GM06990 (cell line): ENCODE data around the gene ZNF579.
"Not testable (repeated sequence)": the region's sequence is repeated elsewhere in the genome, so short reads cannot be mapped to it uniquely, and the experiment has no call there.

ENCODE experiments used
- DNase-seq: peaks from one replicate; pipeline ENCODE4 v3.0.0-alpha.2; 2011; ENCODE audit not compliant: insufficient read length; ENCODE audit errors: extremely low read depth
- H3K27me3 ChIP-seq: replicated peaks from 2 replicates; pipeline ENCODE4 v1.6.0; 2011; ENCODE audit warnings: low read length; ENCODE audit not compliant: control insufficient read depth, insufficient read depth
- H3K36me3 ChIP-seq: 2 replicates; pipeline ENCODE4 v1.5.1; 2011; ENCODE audit warnings: low read length; ENCODE audit not compliant: control insufficient read depth, insufficient read depth
- H3K4me3 ChIP-seq: replicated peaks from 2 replicates; pipeline ENCODE4 v1.5.1; 2011; ENCODE audit warnings: low read depth, mild to moderate bottlenecking, control low read depth, low read length
- CTCF ChIP-seq: IDR thresholded peaks from 2 replicates; pipeline ENCODE4 v1.5.1; 2011; ENCODE audit warnings: low read length, control low read depth, mild to moderate bottlenecking, inconsistent platforms; ENCODE audit not compliant: insufficient read depth, poor library complexity, severe bottlenecking

ZNF579 gene

GRCh38 chr19:55584871-55585270 lies 4.2 kb upstream of the ZNF579 start:
- Histone ChIP-seq H3K4me3 (no peak overlapping the region), H3K36me3 (no peaks in the 10 kb centered on the region), H3K27me3 (no peaks in the 10 kb centered on the region; the same call in 1 of the 2 replicates)
- no peak for TF ChIP-seq CTCF
- no peak for DNase-seq

GRCh38 chr19:55583897-55584296 lies 3.2 kb upstream of the ZNF579 start:
- DNase-seq, H3K4me3 ChIP-seq, H3K36me3 ChIP-seq: not testable (repeated sequence)

GRCh38 chr19:55582284-55582683 lies 1.6 kb upstream of the ZNF579 start:
- not testable (repeated sequence) for H3K27me3 ChIP-seq, H3K4me3 ChIP-seq, DNase-seq, H3K36me3 ChIP-seq

More at GRCh38 chr19:55583897-55584296, 3.2 kb upstream of the ZNF579 start:
- not testable (repeated sequence) for H3K27me3 ChIP-seq

- no peak overlapping the region for H3K4me3 ChIP-seq
- TF ChIP-seq CTCF, result no peak
- DNase-seq, result no peak
- H3K36me3 ChIP-seq, result peaks cover 2% of the 10 kb centered on the region
- H3K27me3 ChIP-seq, result no peaks in the 10 kb centered on the region; the same call in 1 of the 2 replicates
These were observed 1.2 kb upstream of the ZNF579 start for GRCh38 chr19:55581823-55582223.

- Histone ChIP-seq H3K4me3 (peak overlapping the region; percentile 85), H3K36me3 (peaks cover 2% of the 10 kb centered on the region), H3K27me3 (no peaks in the 10 kb centered on the region; the same call in 1 of the 2 replicates)
- TF ChIP-seq CTCF, result no peak
- no peak for DNase-seq
These were observed 636 bp upstream of the ZNF579 start for GRCh38 chr19:55581145-55581822.

GRCh38 chr19:55579766-55580621 lies 654 bp downstream of the ZNF579 start:
- Histone ChIP-seq H3K36me3 (peaks cover 2% of the 10 kb centered on the region), H3K4me3 (peak overlapping the region; percentile 85)

More at GRCh38 chr19:55579766-55580621, 654 bp downstream of the ZNF579 start:
- H3K27me3 ChIP-seq, result no peaks in the 10 kb centered on the region; the same call in 1 of the 2 replicates
- no peak for DNase-seq
- TF ChIP-seq CTCF, result no peak
